Measurements from ENCODE around the gene SIGLEC6.

Gene SIGLEC6
- 0 to 0.33 (median 0.10) reads per million in 9 experiments for total RNA-seq

- DNase-seq (no peak), ATAC-seq (replicated peaks) (peak; percentile 62)
- Mint-ChIP-seq H3K27ac (no peak within 1 kb of the TSS), H3K9me3 (no peaks in the 10 kb centered on the region), H3K4me3 (no peak within 1 kb of the TSS), H3K36me3 (ENCODE audit: insufficient read depth) (peaks cover 5% of the 10 kb centered on the region), H3K27me3 (peaks cover 70 to 82% of the 10 kb centered on the region in 2 donors), H3K4me1 (ENCODE audit: low read depth in 2 of 2) (peaks cover 0 to 2% of the 10 kb centered on the region in 2 donors)
Observed at GRCh38 chr19:51531349-51532315, at the start of gene SIGLEC6. Gene SIGLEC6 (minus strand): TSS chr19:51531670. CDS start chr19:51531648, 22 bp downstream.

GRCh38 chr19:51576850-51577249 lies 45.4 kb upstream of the SIGLEC6 start:
- no peaks in the 10 kb centered on the region for H3K27me3 Mint-ChIP-seq
- H3K27ac Mint-ChIP-seq, result peak overlapping the region in 1 of 2 donors; percentile 21
- ATAC-seq (replicated peaks) (no peak), DNase-seq (no peak)
- peaks cover 14% of the 10 kb centered on the region for H3K36me3 Mint-ChIP-seq (ENCODE audit: insufficient read depth)
- peaks cover 10 to 26% of the 10 kb centered on the region in 2 donors for H3K4me1 Mint-ChIP-seq (ENCODE audit: low read depth in 2 of 2)
- H3K4me3 Mint-ChIP-seq, result no peak overlapping the region
- H3K9me3 Mint-ChIP-seq, result no peaks in the 10 kb centered on the region

- no peak overlapping the region for H3K4me3 Mint-ChIP-seq
- DNase-seq (no peak), ATAC-seq (replicated peaks) (no peak)
- H3K9me3 Mint-ChIP-seq, result no peaks in the 10 kb centered on the region
- no peak overlapping the region for H3K27ac Mint-ChIP-seq
- H3K36me3 Mint-ChIP-seq (ENCODE audit: insufficient read depth), result peaks cover 11% of the 10 kb centered on the region
- H3K27me3 Mint-ChIP-seq, result peaks cover 0 to 1% of the 10 kb centered on the region in 2 donors
- H3K4me1 Mint-ChIP-seq (ENCODE audit: low read depth in 2 of 2), result peaks cover 22 to 39% of the 10 kb centered on the region in 2 donors
Observed at GRCh38 chr19:51573331-51573730, 41.9 kb upstream of the SIGLEC6 start.

- H3K36me3 Mint-ChIP-seq (ENCODE audit: insufficient read depth), result peaks cover 11% of the 10 kb centered on the region
- DNase-seq (no peak), ATAC-seq (replicated peaks) (no peak)
- no peak overlapping the region for H3K27ac Mint-ChIP-seq
- H3K9me3 Mint-ChIP-seq, result no peaks in the 10 kb centered on the region
- peaks cover 0 to 5% of the 10 kb centered on the region in 2 donors for H3K27me3 Mint-ChIP-seq
- H3K4me1 Mint-ChIP-seq (ENCODE audit: low read depth in 2 of 2), result peaks cover 22 to 39% of the 10 kb centered on the region in 2 donors
- no peak overlapping the region for H3K4me3 Mint-ChIP-seq
Observed at GRCh38 chr19:51572908-51573307, 41.4 kb upstream of the SIGLEC6 start.

GRCh38 chr19:51572410-51572809 lies 40.9 kb upstream of the SIGLEC6 start:
- peaks cover 0 to 6% of the 10 kb centered on the region in 2 donors for H3K27me3 Mint-ChIP-seq
- ATAC-seq (replicated peaks), result no peak

GRCh38 chr19:51571599-51571998 lies 40.1 kb upstream of the SIGLEC6 start:
- H3K9me3 Mint-ChIP-seq, result no peaks in the 10 kb centered on the region
- no peak for ATAC-seq (replicated peaks)
- peak overlapping the region; percentile 93 to 94 for H3K27ac Mint-ChIP-seq

More at GRCh38 chr19:51572410-51572809, 40.9 kb upstream of the SIGLEC6 start:
- no peaks in the 10 kb centered on the region for H3K9me3 Mint-ChIP-seq
- peaks cover 22 to 39% of the 10 kb centered on the region in 2 donors for H3K4me1 Mint-ChIP-seq (ENCODE audit: low read depth in 2 of 2)
- H3K27ac Mint-ChIP-seq, result peak overlapping the region in 1 of 2 donors; percentile 94
- H3K4me3 Mint-ChIP-seq, result peak overlapping the region; percentile 99
- no peak for DNase-seq
- H3K36me3 Mint-ChIP-seq (ENCODE audit: insufficient read depth), result peaks cover 11% of the 10 kb centered on the region

GRCh38 chr19:51570962-51571575 lies 39.6 kb upstream of the SIGLEC6 start, which contains the start of gene ZNF175:
Gene ZNF175 (plus strand): TSS chr19:51571283. CDS start chr19:51573330, 2,047 bp downstream.
- peak within 1 kb of the TSS; percentile 93 to 94 for H3K27ac Mint-ChIP-seq
- H3K9me3 Mint-ChIP-seq, result no peaks in the 10 kb centered on the region
- peaks cover 22 to 33% of the 10 kb centered on the region in 2 donors for H3K4me1 Mint-ChIP-seq (ENCODE audit: low read depth in 2 of 2)
- H3K27me3 Mint-ChIP-seq, result peaks cover 0 to 16% of the 10 kb centered on the region in 2 donors
- H3K4me3 Mint-ChIP-seq, result peak within 1 kb of the TSS; percentile 99
- DNase-seq (peak; percentile 69 to 72 (median 69)), ATAC-seq (replicated peaks) (peak; percentile 97)
- peaks cover 6% of the 10 kb centered on the region for H3K36me3 Mint-ChIP-seq (ENCODE audit: insufficient read depth)

More at GRCh38 chr19:51571599-51571998, 40.1 kb upstream of the SIGLEC6 start:
- Mint-ChIP-seq H3K4me3 (peak overlapping the region; percentile 99), H3K4me1 (ENCODE audit: low read depth in 2 of 2) (peaks cover 22 to 34% of the 10 kb centered on the region in 2 donors), H3K36me3 (ENCODE audit: insufficient read depth) (peaks cover 6% of the 10 kb centered on the region), H3K27me3 (peaks cover 0 to 11% of the 10 kb centered on the region in 2 donors)
- no peak for DNase-seq

GRCh38 chr19:51568456-51568855 lies 37.0 kb upstream of the SIGLEC6 start:
- Mint-ChIP-seq H3K36me3 (ENCODE audit: insufficient read depth) (no peaks in the 10 kb centered on the region), H3K27me3 (peaks cover 21 to 42% of the 10 kb centered on the region in 2 donors), H3K4me1 (ENCODE audit: low read depth in 2 of 2) (peaks cover 21 to 24% of the 10 kb centered on the region in 2 donors), H3K4me3 (no peak overlapping the region), H3K9me3 (no peaks in the 10 kb centered on the region), H3K27ac (no peak overlapping the region)
- no peak for ATAC-seq (replicated peaks)
- no peak for DNase-seq

GRCh38 chr19:51567583-51567982 lies 36.1 kb upstream of the SIGLEC6 start:
- Mint-ChIP-seq H3K9me3 (no peaks in the 10 kb centered on the region), H3K27ac (no peak overlapping the region), H3K4me3 (no peak overlapping the region), H3K4me1 (ENCODE audit: low read depth in 2 of 2) (peaks cover 18 to 19% of the 10 kb centered on the region in 2 donors), H3K36me3 (ENCODE audit: insufficient read depth) (no peaks in the 10 kb centered on the region), H3K27me3 (peaks cover 25 to 48% of the 10 kb centered on the region in 2 donors)
- no peak for DNase-seq
- ATAC-seq (replicated peaks), result no peak

- Mint-ChIP-seq H3K4me1 (ENCODE audit: low read depth in 2 of 2) (peaks cover 10 to 11% of the 10 kb centered on the region in 2 donors), H3K4me3 (no peak overlapping the region), H3K27ac (no peak overlapping the region), H3K9me3 (no peaks in the 10 kb centered on the region), H3K36me3 (ENCODE audit: insufficient read depth) (no peaks in the 10 kb centered on the region), H3K27me3 (peaks cover 28 to 54% of the 10 kb centered on the region in 2 donors)
- ATAC-seq (replicated peaks) (no peak), DNase-seq (no peak)
Observed at GRCh38 chr19:51566489-51567100, 35.1 kb upstream of the SIGLEC6 start.

- Mint-ChIP-seq H3K4me1 (ENCODE audit: low read depth in 2 of 2) (peaks cover 2 to 3% of the 10 kb centered on the region in 2 donors), H3K27me3 (peaks cover 37 to 58% of the 10 kb centered on the region in 2 donors), H3K27ac (no peak overlapping the region), H3K4me3 (no peak overlapping the region), H3K9me3 (no peaks in the 10 kb centered on the region), H3K36me3 (ENCODE audit: insufficient read depth) (no peaks in the 10 kb centered on the region)
- DNase-seq (no peak), ATAC-seq (replicated peaks) (no peak)
Observed at GRCh38 chr19:51565583-51565982, 34.1 kb upstream of the SIGLEC6 start.

- Mint-ChIP-seq H3K4me1 (ENCODE audit: low read depth in 2 of 2) (no peaks in the 10 kb centered on the region), H3K9me3 (no peaks in the 10 kb centered on the region), H3K27me3 (peaks cover 43 to 66% of the 10 kb centered on the region in 2 donors), H3K4me3 (no peak overlapping the region), H3K27ac (no peak overlapping the region), H3K36me3 (ENCODE audit: insufficient read depth) (no peaks in the 10 kb centered on the region)
- ATAC-seq (replicated peaks) (no peak), DNase-seq (no peak)
Observed at GRCh38 chr19:51564791-51565190, 33.3 kb upstream of the SIGLEC6 start.

GRCh38 chr19:51560339-51560738 lies 28.9 kb upstream of the SIGLEC6 start:
- H3K4me1 Mint-ChIP-seq (ENCODE audit: low read depth in 2 of 2), result no peaks in the 10 kb centered on the region
- DNase-seq (no peak), ATAC-seq (replicated peaks) (no peak)
- H3K36me3 Mint-ChIP-seq (ENCODE audit: insufficient read depth), result no peaks in the 10 kb centered on the region
- peaks cover 68 to 73% of the 10 kb centered on the region in 2 donors for H3K27me3 Mint-ChIP-seq
- no peak overlapping the region for H3K27ac Mint-ChIP-seq
- H3K4me3 Mint-ChIP-seq, result no peak overlapping the region
- H3K9me3 Mint-ChIP-seq, result no peaks in the 10 kb centered on the region

Data from effector memory CD8-positive, alpha-beta T cell (primary cell).